HL-60/S4 (cell line): ENCODE results near the gene FAM3B.

Experiments
- in situ Hi-C: fragments of 300-500 bp; cut with MboI; formaldehyde crosslinking; loops from 2 replicates; pipeline ENCODE4 v1.14.3; 2022; ENCODE audit warnings: low sequenced_read_pairs

FAM3B gene

DNA sequence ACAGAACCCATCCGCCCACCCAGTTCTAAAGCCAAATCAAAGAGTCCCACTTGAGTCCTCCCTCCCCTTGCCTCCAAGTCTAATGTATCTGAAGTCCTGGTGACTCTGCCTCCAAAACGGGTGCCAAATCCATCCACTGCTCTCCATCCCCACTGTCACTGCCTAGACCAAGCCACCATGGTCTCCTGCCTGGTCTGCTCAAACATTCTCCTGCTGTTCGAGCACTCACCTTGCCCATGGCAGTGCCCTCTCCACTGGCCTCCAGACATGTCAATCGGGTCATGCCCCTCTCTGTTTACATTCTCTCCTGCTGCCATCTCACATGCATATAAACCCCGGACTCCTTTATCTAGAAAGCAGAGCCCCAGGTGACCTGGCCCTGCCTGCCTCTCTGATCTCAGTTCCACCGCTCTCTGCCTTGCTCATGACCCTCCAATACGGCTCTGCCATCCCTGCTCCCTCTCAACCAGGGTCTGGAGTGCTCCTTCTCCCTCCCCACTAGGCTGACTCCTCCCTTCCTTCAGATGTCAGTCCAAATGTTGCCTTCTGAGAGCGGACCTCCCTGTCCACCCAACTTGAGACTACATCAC, 77.4 kb downstream of the FAM3B start:
- in situ Hi-C loops = no loop called here

DNA sequence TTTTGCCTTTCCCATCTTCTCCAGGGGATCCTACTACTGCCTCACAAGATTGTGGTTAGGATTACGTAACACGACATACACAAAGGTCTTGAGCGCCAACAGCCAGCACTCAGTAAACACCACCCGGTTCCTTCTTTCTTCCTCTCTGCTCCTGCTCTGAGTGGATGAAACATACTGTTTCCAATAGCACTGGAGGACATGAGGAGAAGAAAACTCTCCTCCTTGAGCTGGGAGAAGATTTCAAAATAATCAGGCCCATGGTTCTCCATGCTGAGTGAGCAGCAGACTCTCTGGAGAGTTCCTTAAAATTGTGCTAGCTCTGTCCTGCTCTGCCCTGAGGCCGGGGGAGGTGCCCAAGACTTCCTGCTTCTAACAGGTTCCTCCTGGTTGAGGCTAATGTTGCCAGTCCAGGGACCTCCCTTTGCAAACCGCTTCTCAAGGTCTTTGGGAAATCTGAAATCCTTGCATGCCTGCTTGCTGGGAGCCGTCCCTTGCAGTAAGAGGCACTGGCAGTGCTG, 80.0 kb downstream of the FAM3B start:
- in situ Hi-C loops = no loop called here

DNA sequence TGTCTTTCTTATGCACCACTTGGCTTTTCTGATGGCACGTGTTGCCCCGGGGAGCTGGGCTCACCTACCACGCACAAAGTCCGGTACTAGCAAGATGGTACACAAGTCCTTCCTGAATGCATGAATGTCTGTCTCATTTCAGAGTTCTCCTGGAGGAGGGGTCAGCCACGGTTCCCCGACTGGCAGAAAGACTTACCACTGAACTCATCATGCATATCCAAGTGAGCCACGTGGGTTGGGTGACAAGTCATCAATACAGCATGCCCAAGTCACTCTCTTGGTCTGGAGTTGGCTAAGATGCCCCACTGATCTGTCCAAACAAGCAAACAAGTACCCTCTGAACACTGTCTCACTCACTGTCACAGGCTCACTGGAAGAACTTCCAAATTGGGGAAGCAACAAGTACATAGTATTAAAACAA, 80.9 kb downstream of the FAM3B start:
- in situ Hi-C loops = no loop called here

DNA sequence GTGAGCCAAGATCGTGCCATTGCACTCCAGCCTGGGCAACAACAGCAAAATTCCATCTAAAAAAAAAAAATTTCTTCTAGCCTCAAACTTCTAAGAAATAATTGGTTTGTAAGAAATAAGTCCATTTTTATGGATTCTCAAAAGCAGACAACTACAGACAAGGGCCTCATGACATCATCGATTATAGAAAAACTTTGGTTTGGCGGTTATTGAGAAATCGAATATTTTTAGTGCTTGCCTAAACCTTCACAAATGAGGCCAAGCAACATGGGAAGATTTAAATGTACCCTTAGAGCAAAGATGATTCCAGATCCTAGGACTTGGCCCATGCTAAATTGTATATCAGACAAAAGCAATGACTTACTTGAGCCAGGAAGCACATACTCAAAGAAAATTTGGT, 81.7 kb downstream of the FAM3B start:
- in situ Hi-C loops = no loop called here

DNA sequence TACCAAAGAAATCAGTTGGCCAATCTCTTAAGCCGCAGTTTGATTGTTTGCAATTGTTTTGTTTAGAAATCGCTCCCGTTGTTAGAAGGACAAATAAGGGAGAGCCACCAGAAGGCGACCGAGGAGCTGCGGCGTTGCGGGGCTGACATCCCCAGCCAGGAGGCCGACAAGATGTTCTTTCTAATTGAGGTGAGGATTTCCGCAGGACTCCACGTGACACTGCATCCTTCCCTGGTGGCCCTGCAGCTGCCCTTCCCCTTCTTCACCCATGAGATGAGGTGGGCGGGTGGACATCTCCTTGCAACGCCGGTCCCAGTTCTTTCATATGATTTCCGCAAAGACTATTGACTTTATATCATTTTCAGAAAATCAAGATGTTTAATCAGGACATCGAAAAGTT, 82.2 kb downstream of the FAM3B start:
- in situ Hi-C loops = no loop called here

DNA sequence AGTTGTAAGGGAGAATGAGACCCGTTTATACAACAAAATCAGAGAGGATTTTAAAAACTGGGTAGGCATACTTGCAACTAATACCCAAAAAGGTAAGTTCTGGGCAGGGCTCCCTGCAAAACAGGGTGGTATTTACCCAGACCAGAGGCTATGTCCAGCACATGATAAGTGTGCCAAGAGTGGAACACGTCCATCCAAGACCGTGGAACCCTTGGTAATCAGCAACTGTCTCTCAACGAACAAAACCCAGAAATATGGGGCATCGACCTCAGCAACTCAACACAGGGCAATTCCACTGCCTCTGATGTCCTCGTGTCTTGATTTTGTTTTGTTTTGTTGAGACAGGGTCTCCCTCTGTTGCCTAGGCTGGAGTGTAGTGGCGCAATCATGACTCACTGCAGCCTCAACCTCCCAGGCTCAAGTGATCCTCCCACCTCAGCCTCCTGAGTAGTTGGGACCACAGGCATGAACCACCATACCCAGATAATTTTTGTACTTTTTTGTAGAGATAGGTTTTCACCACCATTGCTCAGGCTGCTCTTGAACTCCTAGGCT, 82.7 kb downstream of the FAM3B start:
- in situ Hi-C loops = no loop called here

DNA sequence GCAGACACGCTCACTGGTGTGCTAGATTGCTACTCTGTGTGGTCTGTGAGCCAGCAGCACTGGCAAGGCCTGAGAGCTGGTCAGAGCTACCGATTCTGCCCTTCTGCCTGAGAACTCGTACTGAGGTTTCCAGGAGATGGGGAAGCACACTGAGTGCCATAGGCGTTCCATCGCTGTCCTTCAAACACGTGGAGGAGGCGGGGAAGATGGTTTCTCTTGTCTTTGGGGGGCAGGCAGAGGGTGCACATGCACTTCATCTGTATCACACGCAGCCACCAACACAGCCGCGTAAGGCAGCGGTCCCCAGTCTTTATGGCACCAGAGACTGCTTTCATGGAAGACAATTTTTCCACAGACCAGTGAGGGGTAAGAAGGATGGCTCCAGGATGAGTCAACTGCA, 85.6 kb downstream of the FAM3B start:
- in situ Hi-C loops = no loop called here

DNA sequence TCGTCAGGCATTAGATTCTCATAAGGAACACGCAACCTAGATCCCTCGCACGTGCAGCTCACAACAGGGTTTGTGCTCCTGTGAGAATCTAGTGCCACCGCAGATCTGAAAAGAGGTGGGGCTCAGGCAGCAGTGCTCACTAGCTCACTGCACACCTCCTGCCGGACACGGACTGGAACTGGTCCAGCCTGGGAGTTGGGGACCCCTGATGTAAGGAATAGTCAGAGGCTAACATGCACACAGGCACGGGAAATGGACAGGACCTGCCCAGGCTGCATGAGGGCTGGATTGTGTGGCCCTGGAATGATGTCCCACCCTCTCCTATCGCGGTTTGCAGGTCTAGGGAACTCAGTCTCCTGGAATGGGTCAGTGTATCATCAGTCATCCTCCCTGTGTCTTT, 86.2 kb downstream of the FAM3B start:
- in situ Hi-C loops = no loop called here

DNA sequence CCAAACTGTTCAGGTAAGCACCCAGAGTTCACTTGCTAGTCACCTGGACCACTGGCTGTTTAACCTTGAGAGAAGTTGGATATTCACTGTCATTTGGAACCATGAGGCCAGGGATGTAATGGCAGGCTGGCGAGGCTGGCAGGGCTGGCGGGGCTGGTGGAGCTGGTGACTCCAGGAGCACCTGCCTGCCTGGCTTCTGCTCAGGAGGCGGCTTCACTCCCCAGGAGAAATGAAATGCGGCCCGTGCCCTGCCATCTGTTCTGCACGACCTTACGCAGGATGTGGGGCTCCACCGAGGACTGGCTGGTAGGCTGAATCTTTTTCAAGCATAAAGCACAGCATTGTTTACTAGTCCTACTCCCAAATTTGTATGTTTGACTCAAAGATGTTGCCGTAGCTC, 86.7 kb downstream of the FAM3B start:
- in situ Hi-C loops = no loop called here

DNA sequence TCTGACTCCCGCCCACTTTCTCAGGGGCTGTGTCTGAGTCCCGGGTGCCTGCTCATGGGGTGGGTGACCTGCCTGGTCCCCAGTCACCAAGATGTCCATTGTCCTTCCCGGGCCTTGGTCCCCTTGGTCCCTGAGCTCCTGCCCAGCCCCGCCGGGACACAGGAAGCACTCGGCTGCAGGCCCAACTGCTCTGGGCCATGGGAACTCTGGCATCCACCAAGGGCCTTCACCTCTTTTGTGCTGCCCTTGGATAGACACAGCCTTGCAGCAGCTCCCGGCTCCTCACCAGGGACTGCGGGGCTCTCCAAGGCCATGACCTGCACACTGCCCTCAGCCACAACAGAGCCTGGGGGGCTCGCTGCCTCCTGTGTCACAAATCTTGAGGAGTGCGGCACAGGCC, 87.4 kb downstream of the FAM3B start:
- in situ Hi-C loops = no loop called here

DNA sequence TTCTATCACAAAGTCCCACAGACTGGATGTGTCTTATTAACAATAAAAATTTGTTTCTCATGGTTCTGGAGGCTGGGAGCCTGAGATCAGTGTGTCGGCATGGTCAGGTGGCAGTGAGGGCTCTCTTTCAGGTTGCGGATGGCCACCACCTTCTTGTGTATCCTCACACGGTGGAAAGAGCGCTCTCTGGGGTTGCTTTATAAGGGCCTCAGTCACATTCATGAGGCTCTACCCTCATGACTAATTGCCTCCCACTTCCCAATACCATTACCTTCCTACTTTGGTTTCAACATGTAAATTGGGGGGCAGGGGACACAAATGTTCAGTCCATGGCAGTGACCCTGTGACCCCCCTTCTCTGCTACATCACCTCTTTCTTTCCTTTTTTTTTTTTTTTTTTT, 88.7 kb downstream of the FAM3B start:
- in situ Hi-C loops = no loop called here

DNA sequence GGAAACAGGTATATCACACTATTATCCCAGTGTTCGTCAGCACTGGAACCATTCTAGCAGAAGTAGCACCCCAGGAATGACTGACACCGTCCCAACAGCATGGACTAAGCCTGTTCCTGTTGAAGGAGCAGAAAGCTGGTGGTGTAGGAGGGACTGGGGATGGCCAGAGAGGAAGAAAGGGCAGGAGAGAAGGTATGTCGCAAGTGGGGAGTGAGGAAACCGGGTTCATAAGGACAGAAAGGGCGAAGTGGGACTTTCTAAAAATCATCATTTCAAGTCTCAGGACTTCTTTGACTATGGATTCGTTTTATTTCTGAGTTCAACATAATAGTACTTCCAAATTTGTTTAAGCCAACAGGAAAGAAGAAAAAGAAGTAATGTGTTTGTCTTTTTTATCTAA, 89.7 kb downstream of the FAM3B start:
- in situ Hi-C loops = no loop called here
